Adrenal gland (tissue), 5 donors: Measurements from ENCODE around the gene SLC22A15.

Source experiments
- POLR2A ChIP-seq, 2 donors: fragments of 450-650 bp; IDR thresholded peaks; one replicate each; pipeline ENCODE4 v1.6.1; 2017; ENCODE audit warnings: antibody characterized with exemption in 2 of 2, mild to moderate bottlenecking in 2 of 2, moderate library complexity in 1 of 2
- TF ChIP-seq, protein P1 (sequence below), 6 experiments: fragments of 450-650 bp in 4 of 6; fragments of 200-600 bp in 2 of 6; sonication (generic) in 1 of 6; IDR thresholded peaks; 1 replicate in 5 of 6; 2 replicates in 1 of 6; pipeline versions ENCODE4 v1.5.1 to v1.8.0; 2016 to 2021; ENCODE audit warnings: antibody characterized with exemption in 6 of 6, mild to moderate bottlenecking in 2 of 6, moderate library complexity in 1 of 6
- donor health status: DM: no; HTN: no; CAD: no.

DNA sequence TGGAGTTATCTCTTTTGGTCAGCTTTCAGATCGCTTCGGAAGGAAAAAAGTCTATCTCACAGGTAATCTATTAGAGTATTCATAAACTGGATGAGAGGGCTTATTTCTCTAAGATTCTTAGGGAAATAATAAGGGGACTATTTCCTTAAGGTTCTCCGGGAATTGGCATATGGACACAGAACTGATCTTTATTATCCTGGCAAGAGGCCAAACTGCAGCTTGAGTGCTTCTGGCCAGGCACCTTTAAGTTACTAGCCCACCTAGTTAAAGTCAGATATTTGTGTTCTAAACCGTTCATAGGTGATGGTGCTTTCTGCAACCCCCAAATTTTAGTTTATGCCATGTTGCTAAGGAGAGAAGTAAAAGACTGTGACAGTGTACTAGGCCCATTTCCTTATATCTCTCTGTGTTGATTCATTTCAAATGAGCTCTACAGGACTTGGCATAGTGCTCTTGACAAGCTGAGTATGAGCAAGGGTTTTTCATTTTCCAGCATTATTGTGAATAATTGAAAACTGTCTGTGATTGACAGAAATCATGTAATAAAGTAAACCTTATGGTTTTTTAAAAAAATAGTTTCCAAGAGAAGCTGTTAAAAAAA lies 43.4 kb downstream of the SLC22A15 start:
- TF ChIP-seq, protein P1, sequence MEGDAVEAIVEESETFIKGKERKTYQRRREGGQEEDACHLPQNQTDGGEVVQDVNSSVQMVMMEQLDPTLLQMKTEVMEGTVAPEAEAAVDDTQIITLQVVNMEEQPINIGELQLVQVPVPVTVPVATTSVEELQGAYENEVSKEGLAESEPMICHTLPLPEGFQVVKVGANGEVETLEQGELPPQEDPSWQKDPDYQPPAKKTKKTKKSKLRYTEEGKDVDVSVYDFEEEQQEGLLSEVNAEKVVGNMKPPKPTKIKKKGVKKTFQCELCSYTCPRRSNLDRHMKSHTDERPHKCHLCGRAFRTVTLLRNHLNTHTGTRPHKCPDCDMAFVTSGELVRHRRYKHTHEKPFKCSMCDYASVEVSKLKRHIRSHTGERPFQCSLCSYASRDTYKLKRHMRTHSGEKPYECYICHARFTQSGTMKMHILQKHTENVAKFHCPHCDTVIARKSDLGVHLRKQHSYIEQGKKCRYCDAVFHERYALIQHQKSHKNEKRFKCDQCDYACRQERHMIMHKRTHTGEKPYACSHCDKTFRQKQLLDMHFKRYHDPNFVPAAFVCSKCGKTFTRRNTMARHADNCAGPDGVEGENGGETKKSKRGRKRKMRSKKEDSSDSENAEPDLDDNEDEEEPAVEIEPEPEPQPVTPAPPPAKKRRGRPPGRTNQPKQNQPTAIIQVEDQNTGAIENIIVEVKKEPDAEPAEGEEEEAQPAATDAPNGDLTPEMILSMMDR (IDR thresholded peaks at IDR 0.05): no peak
- no peak for TF ChIP-seq POLR2A (IDR thresholded peaks at IDR 0.05)
